Measurements from ENCODE around the gene RAB35. TPM values are rescaled to one million over a fixed set of nuclear protein-coding genes. Genes with fewer than 3 reads are reported as not detected.
"Not testable (repeated sequence)": the region's sequence is repeated elsewhere in the genome, so short reads cannot be mapped to it uniquely, and the experiment has no call there.

Gene RAB35
- polyA plus RNA-seq, 2 of the 4 experiments (the other 2 are of a cell fraction): 44.0 to 67.6 TPM

- FAIRE-seq: no peak
- H3K27ac ChIP-seq: no peak overlapping the region
- no peak for DNase-seq (ENCODE audit: low read depth in 1 of 2, low spot score in 1 of 2)
- no peak overlapping the region for H3K4me3 ChIP-seq
- H3K9me3 ChIP-seq: no peaks in the 10 kb centered on the region; the same call in 2 of the 3 replicates
- no peak overlapping the region for H3K4me2 ChIP-seq
- no peak for ATAC-seq
- H3K4me1 ChIP-seq: 0 out of 3 replicates have a peak, but pooled peaks cover 4% of the 10 kb centered on the region
- POLR2A ChIA-PET: no interaction called here
- TF ChIP-seq HES2 (IDR thresholded peaks at IDR 0.05) (no peak), FOXS1 (CRISPR knock-in tag; IDR thresholded peaks at IDR 0.05) (no peak), RFX5 (IDR thresholded peaks at IDR 0.05) (no peak), FOSB (CRISPR knock-in tag; IDR thresholded peaks at IDR 0.05) (no peak), PHF8 (IDR thresholded peaks at IDR 0.05; ENCODE audit: borderline replicate concordance, low read depth) (no peak), RAD21 (conservative IDR thresholded peaks at IDR 0.05 in 1 of 2, IDR thresholded peaks at IDR 0.05 in 1 of 2) (no peak), RARB (CRISPR knock-in tag; IDR thresholded peaks at IDR 0.05) (no peak)
- CTCF ChIA-PET: interaction anchor here (1.2 to 1.4 kb wide), 2 partner anchors 9 to 10 kb away, joined by 3 to 7 read pairs; no protein-coding TSS in a partner anchor
Observed at GRCh38 chr12:120048263-120048662, 68.3 kb downstream of the RAB35 start.

- DNase-seq (ENCODE audit: low read depth in 1 of 2, low spot score in 1 of 2) (no peak), FAIRE-seq (no peak), ATAC-seq (no peak)
- H3K27ac ChIP-seq: no peak overlapping the region
- 0 out of 3 replicates have a peak, but pooled peaks cover 4% of the 10 kb centered on the region for H3K4me1 ChIP-seq
- ChIA-PET CTCF (interaction anchor here (1.2 to 1.3 kb wide), 2 partner anchors 8 to 11 kb away, joined by 3 read pairs; no protein-coding TSS in a partner anchor), POLR2A (no interaction called here)
- H3K4me2 ChIP-seq: no peak overlapping the region
- no peaks in the 10 kb centered on the region; the same call in 2 of the 3 replicates for H3K9me3 ChIP-seq
- no peak overlapping the region for H3K4me3 ChIP-seq
- 92% methylated on average over 1 of the region's 1 CpG for WGBS (ENCODE audit: missing lambda C conversion rate)
- no peak for TF ChIP-seq FOSL2 (IDR thresholded peaks at IDR 0.05)
- no peak for TF ChIP-seq FOSL2 (CRISPR knock-in tag; IDR thresholded peaks at IDR 0.05)
- no peak for TF ChIP-seq ESRRA (IDR thresholded peaks at IDR 0.05; ENCODE audit: borderline replicate concordance, low read length)
- TF ChIP-seq REST (IDR thresholded peaks at IDR 0.05): no peak
Observed at GRCh38 chr12:120047072-120047471, 69.5 kb downstream of the RAB35 start.

- H3K9me3 ChIP-seq; H3K4me1 ChIP-seq; H3K4me3 ChIP-seq; FAIRE-seq; H3K4me2 ChIP-seq; H3K27ac ChIP-seq; POLR2A ChIA-PET; ATAC-seq; CTCF ChIA-PET; DNase-seq (ENCODE audit: low read depth in 1 of 2, low spot score in 1 of 2): not testable (repeated sequence)
- 64% methylated on average over 5 of the region's 5 CpGs for WGBS (ENCODE audit: missing lambda C conversion rate)
Observed at GRCh38 chr12:120045367-120045766, 71.2 kb downstream of the RAB35 start.

Small RNA genes lying within 50 kb of the gene (small RNA-seq; reads per million reads assigned to genes)
- gene AC004812.1 (0 reads per million in 6 experiments), gene MIR4498 (0 to 6.4 (median 0.25) reads per million in 6 experiments)

Other genes starting within 250 kb of the RAB35 start
- 23.9 and 25.4 TPM in 2 replicates for gene CIT, start 239.4 kb downstream of the RAB35 start, polyA plus RNA-seq (2011; rRNA removed)
- 10.1 to 12.6 TPM (median 12.5 TPM) in 3 replicates for gene CIT, start 239.4 kb downstream of the RAB35 start, polyA plus RNA-seq (2017; fragmentation: RNase III; extraction: RNeasy Plus Mini Kit Qiagen cat#74134 plus additional on column Dnase treatment)
- 4.5 and 5.8 TPM in 2 replicates for gene BICDL1, start 127.5 kb downstream of the RAB35 start, polyA plus RNA-seq (2011; rRNA removed)
- gene BICDL1, start 127.5 kb downstream of the RAB35 start, polyA plus RNA-seq (2017; fragmentation: RNase III; extraction: RNeasy Plus Mini Kit Qiagen cat#74134 plus additional on column Dnase treatment): 2.6 to 3.8 TPM (median 3.5 TPM) in 3 replicates
- gene GCN1, start 78.0 kb upstream of the RAB35 start, polyA plus RNA-seq (2011; rRNA removed): 64.1 and 81.5 TPM in 2 replicates
- 43.2 to 50.8 TPM (median 45.8 TPM) in 3 replicates for gene GCN1, start 78.0 kb upstream of the RAB35 start, polyA plus RNA-seq (2017; fragmentation: RNase III; extraction: RNeasy Plus Mini Kit Qiagen cat#74134 plus additional on column Dnase treatment)
- gene RPLP0, start 84.4 kb upstream of the RAB35 start, polyA plus RNA-seq (2011; rRNA removed): 5,441 and 7,182 TPM in 2 replicates
- gene RPLP0, start 84.4 kb upstream of the RAB35 start, polyA plus RNA-seq (2017; fragmentation: RNase III; extraction: RNeasy Plus Mini Kit Qiagen cat#74134 plus additional on column Dnase treatment): 3,449 to 3,524 TPM (median 3,456 TPM) in 3 replicates
- 40.1 and 62.8 TPM in 2 replicates for gene PXN, start 149.0 kb upstream of the RAB35 start, polyA plus RNA-seq (2011; rRNA removed)
- gene PXN, start 149.0 kb upstream of the RAB35 start, polyA plus RNA-seq (2017; fragmentation: RNase III; extraction: RNeasy Plus Mini Kit Qiagen cat#74134 plus additional on column Dnase treatment): 97.0 to 102 TPM (median 98.6 TPM) in 3 replicates
- under 0.01 TPM in 1 of 2 replicates, not detected in the other for gene RNU4-2, start 175.2 kb upstream of the RAB35 start, polyA plus RNA-seq (2011; rRNA removed)
- not detected in 3 replicates for gene RNU4-2, start 175.2 kb upstream of the RAB35 start, polyA plus RNA-seq (2017; fragmentation: RNase III; extraction: RNeasy Plus Mini Kit Qiagen cat#74134 plus additional on column Dnase treatment)
- not detected in 2 replicates for gene RNU4-1, start 176.5 kb upstream of the RAB35 start, polyA plus RNA-seq (2011; rRNA removed)
- gene RNU4-1, start 176.5 kb upstream of the RAB35 start, polyA plus RNA-seq (2017; fragmentation: RNase III; extraction: RNeasy Plus Mini Kit Qiagen cat#74134 plus additional on column Dnase treatment): not detected in 3 replicates
- gene SIRT4, start 185.6 kb upstream of the RAB35 start, polyA plus RNA-seq (2011; rRNA removed): 1.6 and 2.6 TPM in 2 replicates
- gene SIRT4, start 185.6 kb upstream of the RAB35 start, polyA plus RNA-seq (2017; fragmentation: RNase III; extraction: RNeasy Plus Mini Kit Qiagen cat#74134 plus additional on column Dnase treatment): 0.87 to 1.6 TPM (median 0.95 TPM) in 3 replicates
- 0.21 TPM in 1 of 2 replicates, not detected in the other for gene PLA2G1B, start 211.0 kb upstream of the RAB35 start, polyA plus RNA-seq (2011; rRNA removed)
- gene PLA2G1B, start 211.0 kb upstream of the RAB35 start, polyA plus RNA-seq (2017; fragmentation: RNase III; extraction: RNeasy Plus Mini Kit Qiagen cat#74134 plus additional on column Dnase treatment): not detected in 3 replicates

Measured in A549 (cell line).